ENCODE results near the gene CTNNBL1. TPM values are rescaled to one million over a fixed set of nuclear protein-coding genes. Genes with fewer than 3 reads are reported as not detected.

CTNNBL1 gene
- total and polyA plus RNA-seq, 12 donors = 42.2 to 104 (median 52.0) TPM

GRCh38 chr20:37749218-37749617 is 55.4 kb downstream of the CTNNBL1 start:
- peaks cover 0 to 4% (median 0%) of the 10 kb centered on the region in 11 donors for H3K9me3 ChIP-seq
- H3K4me1 ChIP-seq = peaks cover 0 to 14% (median 7%) of the 10 kb centered on the region in 9 donors
- H3K27ac ChIP-seq = no peak overlapping the region
- WGBS, 2 donors = 68 to 87% methylated on average over 4 of the region's 4 CpGs
- H3K27me3 ChIP-seq = no peaks in the 10 kb centered on the region
- DNase-seq (no peak), ATAC-seq (no peak)
- H3K36me3 ChIP-seq = peaks cover 0 to 67% (median 16%) of the 10 kb centered on the region in 9 donors
- TF ChIP-seq CTCF (IDR thresholded peaks at IDR 0.05) = no peak
- H3K4me3 ChIP-seq = no peak overlapping the region
- intact Hi-C loops (cut with DNase I) = no loop called here

- ATAC-seq = peak in 2 of 8 donors; percentile 33 to 39
- 64 to 68% methylated on average over 8 of the region's 8 CpGs for WGBS, 2 donors
- DNase-seq = no peak
- Histone ChIP-seq H3K9me3 (no peaks in the 10 kb centered on the region), H3K27me3 (no peaks in the 10 kb centered on the region), H3K4me3 (no peak overlapping the region), H3K27ac (no peak overlapping the region), H3K4me1 (peaks cover 0 to 14% (median 7%) of the 10 kb centered on the region in 9 donors), H3K36me3 (peaks cover 0 to 63% (median 16%) of the 10 kb centered on the region in 9 donors)
- no peak for TF ChIP-seq CTCF (IDR thresholded peaks at IDR 0.05)
- intact Hi-C loops (cut with DNase I) = loop anchor here in 3 of 10 donors (10.0 kb wide), 2 partner anchors 95 to 245 kb away; no protein-coding TSS in a partner anchor
These were observed 56.0 kb downstream of the CTNNBL1 start for GRCh38 chr20:37749620-37750403.

GRCh38 chr20:37755665-37756064 is 61.8 kb downstream of the CTNNBL1 start:
- Histone ChIP-seq H3K9me3 (no peaks in the 10 kb centered on the region), H3K36me3 (peaks cover 0 to 63% (median 13%) of the 10 kb centered on the region in 9 donors), H3K27me3 (no peaks in the 10 kb centered on the region), H3K4me1 (peaks cover 0 to 5% (median 0%) of the 10 kb centered on the region in 9 donors), H3K4me3 (no peak overlapping the region), H3K27ac (no peak overlapping the region)
- intact Hi-C loops (cut with DNase I) = loop anchor here in 6 of 10 donors (5.0 to 10.0 kb wide), 3 partner anchors 101 to 239 kb away; no protein-coding TSS in a partner anchor
- peak in 5 of 8 donors; percentile 59 to 70 (median 62) for ATAC-seq
- 41 to 56% methylated on average over 3 of the region's 3 CpGs for WGBS, 2 donors
- peak in 7 of 9 donors; percentile 16 to 61 (median 43) for TF ChIP-seq CTCF (IDR thresholded peaks at IDR 0.05)
- peak in 1 of 2 donors; percentile 17 for DNase-seq

- no peak for DNase-seq
- TF ChIP-seq CTCF (IDR thresholded peaks at IDR 0.05) = no peak
- Histone ChIP-seq H3K27ac (no peak overlapping the region), H3K4me3 (no peak overlapping the region), H3K4me1 (peaks cover 0 to 5% (median 0%) of the 10 kb centered on the region in 9 donors), H3K9me3 (no peaks in the 10 kb centered on the region), H3K27me3 (no peaks in the 10 kb centered on the region), H3K36me3 (peaks cover 0 to 63% (median 13%) of the 10 kb centered on the region in 9 donors)
- intact Hi-C loops (cut with DNase I) = loop anchor here in 6 of 10 donors (5.0 to 10.0 kb wide), 3 partner anchors 101 to 239 kb away; no protein-coding TSS in a partner anchor
- no peak for ATAC-seq
- WGBS, 2 donors = 85 to 88% methylated on average over 2 of the region's 2 CpGs
These were observed 62.4 kb downstream of the CTNNBL1 start for GRCh38 chr20:37756234-37756633.

Measured in heart right ventricle (tissue), 16 donors.